GM19463 (cell line): ENCODE results near the gene LYPD5.

Experiments used
- ATAC-seq: cut with Tn5 transposase; IDR thresholded peaks from one replicate; pipeline ENCODE4 v1.9.1; 2021; ENCODE audit warnings: mild to moderate bottlenecking, moderate library complexity; ENCODE audit not compliant: unreplicated experiment

The LYPD5 gene

DNA sequence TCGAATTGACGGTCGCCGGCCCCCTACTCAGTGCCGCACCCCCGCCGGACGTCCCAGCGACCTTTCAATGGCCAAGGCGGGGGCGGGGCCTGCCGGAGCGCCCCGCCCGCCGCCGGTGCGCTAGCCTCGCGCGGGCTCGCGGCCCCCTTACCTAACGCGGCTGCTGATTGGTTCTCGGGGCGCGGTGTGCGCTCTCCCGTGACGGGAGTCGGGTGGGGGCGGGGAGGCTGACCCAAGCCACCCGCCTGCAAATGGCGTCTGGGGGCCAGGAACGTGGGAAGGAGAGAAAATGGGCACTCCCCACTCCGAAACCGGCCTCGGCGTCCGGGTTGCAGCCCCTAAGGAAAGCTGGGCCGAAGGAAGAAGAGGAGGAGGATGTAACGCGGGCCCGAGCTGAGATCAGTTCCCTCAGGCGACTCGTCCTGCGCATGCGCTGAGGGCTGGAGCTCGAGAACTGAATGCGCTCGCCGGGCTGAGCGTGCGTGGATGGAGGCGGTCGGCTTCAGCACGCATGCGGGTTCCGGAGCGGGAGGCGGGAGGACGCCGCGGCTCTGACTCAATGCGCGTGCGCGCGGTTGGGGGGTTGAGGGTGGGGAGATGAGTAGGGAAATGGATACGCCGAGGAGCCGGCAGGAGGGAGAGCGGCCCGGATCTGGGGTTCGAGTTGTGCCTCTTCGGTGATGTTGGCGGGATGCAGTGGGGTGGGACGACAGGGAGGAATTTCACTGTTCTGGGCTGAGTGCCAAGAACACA, 47.6 kb downstream of the LYPD5 start, which contains the start of gene SMG9:
Gene SMG9, minus strand, starts transcription at position 460 of the 753 bp plus-strand sequence. CDS start 4,221 bp downstream, outside the sequence.
- peak; percentile 66 for ATAC-seq

DNA sequence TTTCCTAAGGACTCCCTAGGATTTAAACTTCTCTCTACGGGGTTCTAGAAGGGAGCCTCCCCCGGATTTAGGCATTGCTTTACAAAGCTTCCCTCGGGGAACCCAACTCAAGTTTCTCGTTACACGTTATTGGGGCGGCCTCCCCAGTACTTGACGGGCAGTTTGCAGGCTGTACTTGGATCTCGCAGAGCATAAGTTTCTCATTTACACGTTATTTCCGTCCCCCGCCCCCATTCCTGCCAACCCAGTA, 48.1 kb downstream of the LYPD5 start:
- no peak for ATAC-seq

DNA sequence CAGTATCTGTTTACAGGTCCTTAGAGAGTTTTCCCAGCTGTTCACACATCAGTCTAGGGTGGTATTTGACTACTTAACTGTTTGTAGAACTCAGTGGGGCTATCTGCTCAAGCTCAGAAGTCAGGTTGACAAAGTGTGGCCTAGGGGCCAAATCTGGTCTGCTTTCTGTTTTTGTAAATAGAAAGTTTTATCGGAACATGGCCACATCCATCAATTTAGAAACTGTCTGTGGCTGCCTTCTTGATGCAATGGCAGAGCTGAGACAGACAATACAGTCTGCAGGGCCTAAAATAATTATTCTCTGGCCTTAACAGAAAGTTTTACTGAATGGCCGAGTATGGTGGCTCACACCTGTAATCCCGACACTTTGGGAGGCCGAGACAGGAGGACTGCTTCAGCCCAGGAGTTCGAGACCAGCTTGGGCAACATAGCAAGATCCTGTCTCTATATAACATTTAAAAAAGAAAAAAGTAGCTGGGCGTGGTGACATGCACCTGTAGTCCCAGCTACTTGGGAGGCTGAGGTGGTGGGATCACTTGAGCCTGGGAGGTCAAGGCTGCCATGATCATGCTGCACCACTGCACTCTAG, 49.9 kb downstream of the LYPD5 start:
- ATAC-seq, result no peak

DNA sequence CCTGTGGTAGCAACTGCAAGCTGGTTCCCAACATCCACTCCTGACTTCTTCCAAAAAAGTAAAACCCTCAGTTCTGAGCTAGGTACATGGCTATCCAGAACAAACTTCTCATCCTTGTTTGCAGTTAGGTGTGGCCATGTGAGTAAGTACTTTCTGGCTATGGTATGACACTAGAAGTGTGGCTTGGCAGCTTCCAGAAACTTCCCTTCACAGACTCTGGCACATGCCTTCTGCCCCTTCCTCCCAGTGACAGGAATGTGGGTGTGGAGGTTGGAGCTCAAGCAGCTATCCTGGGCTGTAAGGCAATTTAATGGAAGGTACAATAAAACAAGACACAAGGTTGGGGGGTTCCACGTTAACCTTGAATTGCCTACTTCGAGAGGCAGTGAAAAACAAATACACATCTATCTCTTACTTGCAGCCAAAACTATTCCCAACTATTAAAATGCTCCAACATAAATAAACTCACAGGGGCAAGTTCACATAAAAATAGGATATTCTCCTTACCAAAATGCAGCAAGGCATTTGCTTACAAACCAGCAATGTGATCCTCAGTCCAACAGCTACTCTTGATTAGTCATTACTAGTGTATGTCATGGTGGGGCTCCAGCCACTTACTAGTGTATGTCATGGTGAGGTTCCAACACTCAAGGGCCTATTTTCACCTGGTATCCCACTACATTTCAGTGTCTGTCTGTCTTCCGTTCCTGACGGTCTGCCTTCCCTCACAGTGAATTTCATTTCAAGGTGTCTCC, 50.6 kb downstream of the LYPD5 start:
- ATAC-seq, result no peak

DNA sequence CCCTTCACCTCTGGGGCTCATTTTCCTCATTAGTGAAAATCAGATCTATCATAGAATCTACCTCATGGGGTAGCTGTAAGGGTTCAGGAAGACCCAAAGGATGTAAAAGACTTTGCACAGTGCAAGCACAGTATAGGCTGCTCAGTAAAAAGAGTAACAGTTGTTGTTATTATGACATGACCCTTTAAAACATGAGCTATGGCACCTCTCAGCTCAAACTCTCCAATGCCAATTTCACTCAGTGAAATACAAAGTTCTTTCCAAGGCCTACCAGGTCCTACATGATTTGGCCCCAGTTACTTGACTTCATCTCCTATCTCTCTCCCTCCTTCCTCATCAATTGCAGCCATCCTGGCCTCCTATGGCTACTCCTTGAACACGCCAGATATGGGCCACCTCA, 52.3 kb downstream of the LYPD5 start:
- no peak for ATAC-seq

DNA sequence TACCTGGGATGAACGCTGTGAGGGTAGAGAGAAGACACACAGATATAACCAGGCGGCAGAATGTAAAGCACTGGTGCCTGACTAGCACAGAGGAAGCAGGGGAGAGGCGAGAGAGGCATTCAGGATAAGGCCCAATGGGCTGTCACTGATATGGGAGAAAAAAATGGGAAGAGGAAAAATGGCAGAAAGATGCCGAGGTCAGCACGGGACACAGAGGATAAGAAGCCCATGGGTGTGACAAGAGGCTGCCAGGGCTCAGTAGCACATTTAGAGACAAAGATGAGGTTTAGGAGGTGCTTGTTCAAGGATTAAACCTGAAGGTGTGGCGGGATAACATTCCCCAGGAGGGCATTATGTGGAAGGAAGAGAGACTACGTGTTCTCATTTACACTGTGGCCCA, 53.1 kb downstream of the LYPD5 start:
- no peak for ATAC-seq

DNA sequence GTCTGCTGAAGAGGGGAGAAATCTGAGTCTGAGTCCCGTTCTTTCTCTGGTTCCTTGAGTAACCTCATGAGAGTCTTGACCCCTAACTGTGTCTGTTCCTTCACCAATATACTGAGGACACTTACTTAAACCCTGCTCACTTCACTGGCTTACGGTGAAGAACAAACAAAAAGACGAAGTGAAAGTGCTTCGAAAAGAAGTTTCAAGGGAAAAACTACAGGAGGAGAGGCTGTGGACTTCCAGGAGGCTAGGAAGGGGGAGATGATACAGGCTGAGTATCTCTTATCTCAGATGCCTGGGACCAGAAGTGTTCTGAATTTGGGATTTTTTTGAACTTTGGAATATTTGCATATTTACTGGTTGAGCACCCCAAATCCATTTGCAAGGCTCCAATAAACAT, 53.6 kb downstream of the LYPD5 start:
- no peak for ATAC-seq

DNA sequence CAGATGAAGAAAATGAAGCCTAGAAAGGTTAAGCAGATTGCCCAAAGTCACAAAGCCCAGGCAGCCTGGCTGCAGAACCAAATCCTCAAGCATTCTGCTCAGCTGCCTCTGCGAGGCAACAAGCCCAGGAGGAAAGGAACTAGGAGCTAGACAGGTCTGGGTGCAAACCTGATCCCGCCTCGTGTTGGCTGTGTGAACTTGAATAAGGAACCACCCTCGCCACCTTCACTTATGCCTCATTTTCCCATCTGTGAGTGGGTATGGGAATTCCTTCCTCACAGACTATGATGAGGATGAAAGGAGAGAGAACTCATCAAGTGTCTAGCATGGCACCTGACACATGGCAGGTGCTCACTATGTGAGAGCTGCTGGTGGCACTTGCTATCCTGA, 54.0 kb downstream of the LYPD5 start:
- ATAC-seq, result no peak

DNA sequence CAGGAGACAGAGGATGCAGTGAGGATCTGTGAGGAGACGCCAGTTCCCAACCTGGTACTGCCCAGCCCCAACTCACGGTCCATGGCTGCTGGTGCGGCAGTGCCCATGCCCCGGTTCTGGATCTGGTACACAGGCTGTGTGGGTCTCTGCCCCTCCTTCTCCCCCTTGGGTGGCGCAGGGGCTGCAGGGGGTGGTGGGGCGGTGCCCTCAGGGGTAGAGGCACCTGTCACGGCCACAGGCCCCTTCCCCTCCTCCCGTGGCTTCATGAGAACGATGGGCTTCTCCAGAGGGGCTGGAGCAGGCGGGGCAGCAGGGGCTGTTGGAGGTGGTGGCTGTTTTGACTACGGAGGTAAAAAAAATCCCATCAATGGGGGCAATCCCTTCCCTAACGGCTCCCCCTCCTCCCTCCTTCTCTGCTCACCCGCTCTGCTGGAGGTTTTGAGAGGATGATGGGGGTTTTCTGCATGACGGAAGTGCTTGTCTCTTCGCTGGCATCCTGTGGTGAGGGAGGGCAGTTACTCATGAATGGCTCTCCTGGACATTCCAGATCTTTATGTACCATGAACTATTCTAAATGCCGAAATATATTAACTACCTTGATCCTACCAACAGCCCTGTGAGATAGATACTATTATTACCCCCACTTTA, 54.6 kb downstream of the LYPD5 start:
- ATAC-seq, result no peak
